ENCODE measurements around the gene GYPA. TPM values are rescaled to one million over a fixed set of nuclear protein-coding genes. Genes with fewer than 3 reads are reported as not detected.
"Not testable (repeated sequence)": the region's sequence is repeated elsewhere in the genome, so short reads cannot be mapped to it uniquely, and the experiment has no call there.

GYPA gene
- total RNA-seq (2014; rRNA removed) (not detected in 2 replicates), Bru-seq, nascent RNA (not detected), BruChase-seq, experiment 1, labeled RNA remaining after a 6-hour chase (percentile 24 among the genes with signal in this experiment), BruChase-seq, experiment 2, labeled RNA remaining after a 2-hour chase (percentile 15 among the genes with signal in this experiment)
- long read RNA-seq = 0 reads

DNA sequence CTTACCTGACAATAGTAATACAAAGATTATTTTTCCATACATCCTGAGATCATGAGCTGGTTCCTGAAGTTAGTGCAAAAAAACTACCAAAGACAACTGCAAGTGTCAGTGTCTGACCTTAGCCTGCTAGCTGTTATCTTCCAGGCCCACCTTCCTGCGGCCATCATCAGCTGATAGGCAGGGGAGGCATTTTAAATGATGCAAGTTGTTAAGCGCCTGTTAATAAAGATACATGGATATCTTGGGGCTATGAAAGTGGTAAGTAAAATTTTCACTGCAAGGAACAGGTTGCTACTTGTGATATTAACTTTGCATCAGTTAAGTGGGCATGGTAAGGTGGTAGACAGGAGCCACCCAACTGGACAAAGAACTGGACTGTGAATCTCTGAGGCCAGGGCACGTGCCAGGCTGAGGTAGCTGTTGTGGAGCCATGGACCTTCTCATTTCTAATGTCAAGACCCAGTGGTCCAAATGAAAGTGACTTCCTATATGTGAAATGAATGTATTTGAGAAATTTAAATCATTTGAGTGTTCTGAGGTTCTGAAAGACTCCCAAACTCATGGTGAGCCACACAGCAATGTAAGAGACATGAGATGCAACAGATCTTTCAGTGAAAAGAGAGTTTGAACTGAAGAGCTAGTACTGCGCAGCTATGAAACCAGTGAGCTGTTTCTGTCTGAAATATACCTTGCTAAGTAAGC lies at the start of gene GYPA:
TSS of gene GYPA (minus strand) at position 125 of the 702 bp plus-strand sequence. CDS start at position 42, 83 bp downstream.
- H3K4me3 ChIP-seq (ENCODE audit: low read length); ATAC-seq; H3K27me3 ChIP-seq (ENCODE audit: low read length); DNase-seq; H3K4me1 ChIP-seq (ENCODE audit: insufficient read depth, low read length); H3K79me2 ChIP-seq (ENCODE audit: low read length); POLR2A ChIA-PET (ENCODE audit: unreplicated experiment); H3K27ac ChIP-seq (ENCODE audit: low read length); H3K9me2 ChIP-seq (replicated peaks; ENCODE audit: low read length); H3F3A ChIP-seq (ENCODE audit: low read length, unreplicated experiment); H3K4me2 ChIP-seq (ENCODE audit: low read length); CTCF ChIA-PET; H2AFZ ChIP-seq (ENCODE audit: low read length); H4K20me1 ChIP-seq (ENCODE audit: low read length); H3K9ac ChIP-seq (ENCODE audit: low read length); H3K9me3 ChIP-seq (ENCODE audit: low read length); intact Hi-C loops (cut with micrococcal nuclease); BruUV-seq (replicated peaks); H3K36me3 ChIP-seq (ENCODE audit: low read depth, low read length): not testable (repeated sequence)

DNA sequence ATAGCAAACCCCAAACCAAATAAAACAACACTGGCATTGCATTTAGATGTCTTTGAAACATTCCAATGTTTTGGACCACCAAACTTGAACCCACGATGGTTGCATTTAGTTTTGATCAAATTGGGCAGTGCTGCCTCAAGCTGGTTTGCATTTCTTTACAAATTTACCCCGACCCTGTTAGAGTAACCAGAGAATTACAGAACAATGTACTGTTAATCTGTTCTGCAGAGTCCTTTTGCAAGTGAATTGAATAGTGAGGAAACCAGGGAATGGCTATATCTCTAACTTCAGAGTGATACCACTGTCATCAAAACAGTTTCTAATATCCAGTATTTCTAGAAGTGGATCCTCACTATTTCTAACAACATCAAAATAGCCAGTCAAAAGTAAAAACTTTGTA lies 49.5 kb upstream of the GYPA start:
- no peaks in the 10 kb centered on the region for H3K9me3 ChIP-seq (ENCODE audit: low read length)
- H2AFZ ChIP-seq (ENCODE audit: low read length) = no peak overlapping the region
- no peaks in the 10 kb centered on the region for H3K9me2 ChIP-seq (replicated peaks; ENCODE audit: low read length)
- H3K36me3 ChIP-seq (ENCODE audit: low read depth, low read length) = no peaks in the 10 kb centered on the region
- no peaks in the 10 kb centered on the region for H3K4me1 ChIP-seq (ENCODE audit: insufficient read depth, low read length)
- TF ChIP-seq EZH2 (IDR thresholded peaks at IDR 0.05; ENCODE audit: low read length, unreplicated experiment) = no peak
- no peak for TF ChIP-seq CTCF (conservative IDR thresholded peaks at IDR 0.05; ENCODE audit: low read depth, low read length)
- no peak for TF ChIP-seq EZH2phosphoT487 (IDR thresholded peaks at IDR 0.05; ENCODE audit: borderline replicate concordance, low read length)
- BruUV-seq (replicated peaks) = no TSS peak
- DNase-seq (no peak), ATAC-seq (no peak)
- no peak overlapping the region for H3K4me2 ChIP-seq (ENCODE audit: low read length)
- intact Hi-C loops (cut with micrococcal nuclease) = no loop called here
- ChIA-PET CTCF (no interaction called here), POLR2A (ENCODE audit: unreplicated experiment) (no interaction called here)
- no peak overlapping the region for H3K9ac ChIP-seq (ENCODE audit: low read length)
- H4K20me1 ChIP-seq (ENCODE audit: low read length) = no peaks in the 10 kb centered on the region
- no peak overlapping the region for H3K27ac ChIP-seq (ENCODE audit: low read length)
- no peaks in the 10 kb centered on the region for H3K27me3 ChIP-seq (ENCODE audit: low read length)
- H3K4me3 ChIP-seq (ENCODE audit: low read length) = no peak overlapping the region
- no peaks in the 10 kb centered on the region for H3K79me2 ChIP-seq (ENCODE audit: low read length)
- H3F3A ChIP-seq (ENCODE audit: low read length, unreplicated experiment) = no peaks in the 10 kb centered on the region

GRCh38 chr4:144189121-144189520 lies 48.6 kb upstream of the GYPA start:
- POLR2A ChIA-PET (ENCODE audit: unreplicated experiment) = no interaction called here
- Histone ChIP-seq H3K4me1 (ENCODE audit: insufficient read depth, low read length) (no peaks in the 10 kb centered on the region), H3K9me3 (ENCODE audit: low read length) (no peaks in the 10 kb centered on the region), H3K27me3 (ENCODE audit: low read length) (no peaks in the 10 kb centered on the region), H3K36me3 (ENCODE audit: low read depth, low read length) (no peaks in the 10 kb centered on the region), H3K4me2 (ENCODE audit: low read length) (no peak overlapping the region), H3K9ac (ENCODE audit: low read length) (no peak overlapping the region), H3F3A (ENCODE audit: low read length, unreplicated experiment) (no peaks in the 10 kb centered on the region), H3K9me2 (replicated peaks; ENCODE audit: low read length) (no peaks in the 10 kb centered on the region), H2AFZ (ENCODE audit: low read length) (no peak overlapping the region), H4K20me1 (ENCODE audit: low read length) (no peaks in the 10 kb centered on the region), H3K4me3 (ENCODE audit: low read length) (no peak overlapping the region), H3K79me2 (ENCODE audit: low read length) (no peaks in the 10 kb centered on the region), H3K27ac (ENCODE audit: low read length) (no peak overlapping the region)
- CTCF ChIA-PET = no interaction called here
- BruUV-seq (replicated peaks) = no TSS peak
- ATAC-seq (no peak), DNase-seq (no peak)
- TF ChIP-seq CTCF (conservative IDR thresholded peaks at IDR 0.05; ENCODE audit: low read depth, low read length) (no peak), EZH2phosphoT487 (IDR thresholded peaks at IDR 0.05; ENCODE audit: borderline replicate concordance, low read length) (no peak)
- intact Hi-C loops (cut with micrococcal nuclease) = no loop called here
